Ammon's horn (tissue), 1 donor: ENCODE measurements around the gene CAMK4.
A peak's percentile ranks its signal among the peaks of the same experiment; 100 is the strongest.

ENCODE experiments used
- DNase-seq: peaks from one replicate; pipeline ENCODE4 v3.0.0-alpha.2; 2016; ENCODE audit warnings: low spot score

CAMK4 gene

DNA sequence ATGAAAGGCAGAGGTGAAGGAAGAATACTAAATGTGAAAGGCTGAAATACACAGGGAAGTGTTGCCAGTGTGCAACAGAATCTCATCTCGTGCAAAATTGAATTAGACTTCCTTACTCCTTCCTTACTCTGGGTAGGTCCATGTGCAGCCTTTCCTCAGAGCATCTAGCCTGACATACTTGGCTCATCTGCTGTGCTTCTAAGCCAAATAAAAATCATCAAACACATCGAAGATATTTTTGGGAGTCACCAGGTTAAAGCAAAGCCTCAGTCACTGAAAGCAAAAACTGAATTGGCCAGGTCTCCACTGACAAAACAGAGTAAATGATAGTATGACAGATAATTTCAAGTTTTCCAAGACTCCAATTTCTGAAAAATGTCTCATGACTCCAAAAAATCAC lies 268.8 kb downstream of the CAMK4 start:
- DNase-seq, result no peak

DNA sequence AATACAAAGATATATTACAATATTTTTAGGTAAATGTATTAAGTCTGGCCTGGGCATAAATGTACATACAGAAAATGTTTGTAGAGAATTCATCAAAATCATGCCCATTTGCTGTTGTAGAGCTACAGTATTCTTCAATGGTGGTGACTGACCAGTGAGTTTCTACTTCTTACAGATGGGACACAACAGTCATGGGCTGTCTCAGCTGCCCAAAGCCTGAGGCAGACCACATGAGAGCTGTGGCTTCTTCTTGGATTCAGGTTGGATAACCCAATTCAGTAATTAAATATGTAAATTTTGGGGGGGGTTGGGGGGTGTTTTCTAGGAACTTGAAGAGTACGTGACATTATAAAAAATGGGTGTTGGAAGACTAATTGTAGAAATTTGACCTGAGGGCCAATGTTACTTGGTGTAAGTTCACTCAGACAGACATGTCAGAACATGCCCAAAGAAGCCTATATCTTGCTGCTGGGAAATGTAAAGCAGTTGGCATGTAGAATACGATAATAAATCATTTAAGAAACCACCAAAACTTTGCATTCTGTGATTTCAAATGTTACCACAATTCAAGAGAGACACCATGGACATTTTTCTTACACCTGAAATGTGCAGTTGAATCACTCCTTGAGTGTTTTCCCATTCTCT lies 270.3 kb downstream of the CAMK4 start:
- DNase-seq, result no peak

DNA sequence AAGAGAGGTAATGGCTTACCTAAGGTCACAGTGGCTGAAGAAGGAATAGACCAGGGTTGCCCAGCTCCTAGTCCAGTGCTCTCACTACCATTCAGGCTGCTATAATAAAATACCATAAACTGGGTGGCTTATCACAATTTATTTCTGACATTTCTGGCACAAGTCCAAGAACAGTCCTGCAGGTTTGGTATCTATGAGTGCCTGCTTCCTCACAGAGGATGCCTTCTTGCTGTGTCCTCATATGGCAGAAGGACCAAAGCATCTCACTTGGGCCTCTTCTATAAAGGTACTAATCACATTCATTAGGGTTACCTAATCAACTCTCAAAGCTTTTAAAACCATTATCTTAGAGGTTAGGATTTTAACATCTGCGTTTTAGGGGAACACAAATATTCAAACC lies 271.0 kb downstream of the CAMK4 start:
- no peak for DNase-seq

DNA sequence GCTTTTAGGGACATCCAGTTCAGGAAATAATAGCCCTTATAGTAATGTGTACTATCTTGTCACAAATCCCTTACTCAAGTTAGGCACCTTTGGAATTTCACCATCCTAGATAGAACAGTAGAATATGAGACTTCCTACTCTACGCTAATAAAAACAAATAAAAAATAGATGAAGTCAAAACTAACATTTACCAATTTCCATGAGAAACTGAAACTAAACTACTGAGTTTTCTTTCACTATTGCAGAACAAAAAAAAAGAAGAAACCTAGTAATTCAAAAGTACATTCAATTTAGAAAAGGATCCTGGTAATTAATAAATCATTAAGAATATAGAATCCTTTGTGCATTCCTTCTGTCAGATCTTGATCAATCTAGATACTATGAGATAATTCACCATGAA lies 274.2 kb downstream of the CAMK4 start:
- no peak for DNase-seq

DNA sequence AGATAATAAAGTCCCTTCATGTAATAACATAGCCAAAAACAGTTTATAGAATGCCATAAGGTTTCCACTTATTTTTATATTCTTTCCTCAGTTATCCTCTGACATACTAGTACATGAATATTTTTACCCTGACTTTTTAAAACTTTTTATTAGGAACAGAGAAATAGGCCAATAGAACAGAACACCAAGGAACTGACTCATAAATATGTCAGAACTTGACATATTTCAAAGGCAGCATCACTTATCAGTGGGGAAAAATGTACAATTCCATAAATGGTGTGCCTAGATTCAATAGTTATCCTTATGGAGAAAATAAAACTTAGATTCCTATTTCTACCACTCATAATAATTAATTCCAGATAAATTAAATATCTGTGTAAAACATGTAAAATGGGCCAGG lies 278.8 kb downstream of the CAMK4 start:
- no peak for DNase-seq

DNA sequence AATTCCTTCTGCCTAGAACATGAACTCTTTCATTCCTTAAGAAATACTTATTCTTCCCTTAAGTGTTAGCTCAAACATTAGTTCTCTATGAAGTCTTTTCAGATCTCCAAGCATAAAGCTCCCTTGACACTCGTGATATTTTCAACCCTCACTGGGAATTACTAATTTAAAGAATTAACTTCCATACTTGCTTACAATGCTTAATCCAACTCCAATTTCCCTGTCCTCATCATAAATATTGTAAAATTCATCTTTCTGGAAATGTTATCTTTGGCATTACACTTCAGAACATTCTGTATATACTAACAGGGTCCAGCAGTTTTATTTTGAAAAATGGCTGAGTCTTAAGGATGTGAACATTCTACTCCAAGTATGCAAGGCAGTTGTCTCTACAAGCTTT lies 280.9 kb downstream of the CAMK4 start:
- no peak for DNase-seq

DNA sequence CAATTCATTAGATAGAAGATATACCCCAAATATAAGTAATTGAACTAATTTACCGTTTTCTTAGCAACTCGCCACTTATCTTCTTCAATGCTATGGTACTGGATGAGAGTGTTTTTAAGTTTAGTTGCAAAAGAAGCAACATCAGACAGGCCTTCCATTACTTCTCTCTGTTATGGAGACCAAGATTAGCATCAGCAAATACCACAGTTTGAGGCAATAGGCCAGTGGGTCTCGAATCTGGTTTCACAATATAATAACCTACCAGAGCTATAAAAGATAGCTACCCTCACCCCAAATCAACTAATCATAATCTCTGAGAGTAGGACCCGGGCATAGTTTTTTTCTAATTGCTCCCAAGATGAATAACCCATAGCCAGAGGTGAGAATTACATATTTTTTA lies 283.1 kb downstream of the CAMK4 start:
- no peak for DNase-seq

DNA sequence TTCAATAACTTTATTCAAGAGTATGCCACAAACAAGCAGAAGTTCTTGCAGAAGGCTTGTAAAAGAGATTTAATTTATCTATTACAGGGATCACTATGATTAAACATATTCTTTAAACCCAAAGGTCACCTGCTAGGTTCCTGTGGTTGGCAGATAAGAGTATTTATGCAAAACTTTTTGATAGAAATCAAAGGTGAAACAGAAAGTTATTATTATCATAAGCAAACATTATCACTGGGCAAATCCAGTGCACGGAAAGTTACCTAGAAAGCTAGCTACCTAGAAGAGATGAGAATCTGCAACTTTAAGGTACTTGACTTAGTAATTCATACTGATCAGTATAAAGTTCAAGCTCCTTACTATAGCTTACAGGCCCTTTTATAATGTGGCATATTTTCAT lies 284.9 kb downstream of the CAMK4 start:
- DNase-seq, result no peak

DNA sequence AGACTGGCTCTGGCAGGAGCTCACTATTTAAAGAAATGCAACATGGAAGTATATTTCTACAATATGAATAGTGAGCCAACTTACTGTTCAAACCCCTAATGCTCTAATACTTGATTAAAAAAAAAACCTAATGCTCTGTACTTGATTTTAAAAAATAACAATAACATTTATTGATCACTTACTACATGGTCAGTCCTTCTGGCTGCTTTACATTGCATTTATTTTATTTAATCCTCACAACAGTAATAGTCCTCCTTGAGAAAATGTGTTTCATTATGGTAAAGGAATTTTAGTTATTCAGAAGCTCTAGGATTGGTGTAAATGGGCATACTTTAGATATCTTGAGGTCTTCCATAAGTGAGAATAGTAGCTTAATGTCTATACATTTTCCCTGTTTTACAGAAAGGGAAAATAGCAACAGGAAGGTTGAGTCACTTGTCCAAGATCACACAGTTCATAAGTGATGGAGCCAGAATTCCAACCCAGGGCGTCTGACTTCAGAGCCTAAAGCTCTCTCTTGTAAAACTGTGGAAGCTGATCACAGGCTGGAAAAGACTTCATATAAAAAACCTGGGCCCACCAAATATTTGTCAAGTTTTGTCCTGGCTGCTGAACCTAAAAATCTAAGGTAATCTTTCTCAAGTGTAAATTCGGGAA lies 287.1 kb downstream of the CAMK4 start:
- DNase-seq, result no peak

DNA sequence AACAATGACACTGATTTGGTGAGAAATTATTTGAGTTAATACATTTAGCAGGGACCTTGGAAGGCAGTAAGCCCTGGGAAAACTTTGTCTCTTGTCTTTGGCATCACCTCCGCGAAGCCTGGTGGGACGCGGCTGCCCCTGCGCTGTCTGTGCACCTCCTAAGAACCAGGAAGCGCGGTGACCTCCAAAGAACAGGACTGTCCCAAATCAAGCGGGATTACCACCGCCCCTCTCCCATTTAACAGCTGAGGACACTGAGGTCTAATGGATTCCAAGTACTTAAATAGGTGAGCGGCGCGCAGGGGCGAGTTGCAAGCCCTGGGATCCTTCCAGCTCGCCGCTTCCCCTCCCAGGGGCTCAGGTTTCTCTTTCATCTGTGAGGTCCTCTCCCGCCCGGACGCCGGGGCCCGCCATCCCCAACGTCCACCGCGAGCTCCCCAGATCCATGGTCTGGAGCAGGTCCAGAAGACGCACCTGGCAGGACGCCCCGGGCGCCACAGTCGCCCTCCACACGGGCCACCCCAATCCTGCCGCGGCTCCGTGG lies 287.7 kb downstream of the CAMK4 start:
- peak; percentile 45 for DNase-seq

DNA sequence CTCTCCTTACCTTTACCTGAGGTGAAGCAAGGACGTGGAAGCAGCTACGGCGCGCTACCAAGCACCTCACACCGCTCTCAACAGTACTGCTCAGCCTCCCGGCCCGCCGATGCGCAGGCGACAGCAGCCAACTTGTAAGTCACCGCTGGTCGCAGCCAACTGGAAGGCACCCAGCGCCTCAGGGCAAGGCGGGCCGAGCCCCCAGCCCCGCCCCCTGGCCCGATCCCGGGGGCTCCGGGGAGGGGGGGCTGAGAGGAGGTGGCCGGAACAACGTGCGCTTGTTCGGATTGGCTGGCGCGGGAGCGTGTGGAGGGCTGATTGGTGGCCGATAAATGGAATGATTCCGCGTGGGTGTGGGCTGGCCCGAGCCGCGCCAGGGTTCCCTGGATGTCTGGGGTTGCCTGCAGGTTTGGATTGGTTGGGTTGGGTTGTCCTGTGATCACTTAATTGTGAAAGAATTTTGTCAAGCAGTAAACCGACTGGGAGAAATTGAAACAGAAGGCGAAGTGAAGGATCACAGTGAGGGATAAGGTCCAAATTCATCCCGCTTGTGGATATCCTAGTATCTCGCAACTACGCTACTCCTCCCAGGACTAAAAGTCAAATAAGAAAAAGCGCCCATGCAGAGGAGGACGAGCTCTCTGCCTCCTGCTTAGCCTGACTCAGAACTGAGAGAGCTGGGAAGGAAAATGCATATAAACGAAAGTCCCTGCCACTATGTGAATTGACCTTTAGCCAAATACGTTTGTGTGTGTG lies 288.4 kb downstream of the CAMK4 start, which contains the start of gene STARD4:
Gene STARD4 (minus strand): TSS at position 161 of the 756 bp plus-strand sequence. CDS start 5,102 bp downstream, outside the sequence.
- DNase-seq, result peak; percentile 97

DNA sequence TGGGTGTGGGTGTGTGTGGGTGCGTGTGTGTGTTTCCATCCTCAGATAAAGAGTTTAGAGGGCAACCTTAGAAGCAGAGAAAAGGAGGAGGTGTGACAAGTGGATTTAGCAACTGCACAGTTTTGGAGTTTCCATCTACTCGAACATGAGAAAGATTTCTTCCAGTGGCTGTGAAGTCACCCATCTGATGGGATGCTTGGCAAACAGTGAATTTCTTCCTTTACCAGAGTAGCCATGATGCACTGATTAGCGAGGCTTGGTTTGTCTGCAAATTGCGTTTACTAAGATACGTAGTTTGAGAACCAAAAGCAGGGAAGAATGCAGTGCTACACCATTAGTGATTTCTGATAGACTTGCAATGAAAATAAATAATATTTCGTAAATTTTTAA lies 288.9 kb downstream of the CAMK4 start:
- DNase-seq, result peak; percentile 35

DNA sequence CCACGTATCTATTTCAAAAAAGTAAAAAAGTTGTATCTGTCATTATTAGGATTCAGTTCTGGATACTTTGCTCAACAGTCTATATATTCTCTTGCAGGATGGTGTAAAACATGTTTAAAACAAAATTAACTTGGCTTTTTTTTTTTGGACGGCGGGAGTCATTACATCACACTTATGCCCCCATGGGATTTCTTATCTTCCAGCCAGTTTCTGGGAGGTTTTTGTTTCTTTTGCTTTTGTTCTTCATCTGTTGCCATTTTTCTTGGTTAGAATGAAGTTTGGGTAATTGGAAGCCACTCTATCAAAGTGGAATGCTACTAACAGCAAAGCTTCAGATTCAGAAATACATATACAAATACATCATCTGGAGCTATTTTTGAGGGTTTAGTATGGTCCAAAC lies 289.9 kb downstream of the CAMK4 start:
- DNase-seq, result no peak

DNA sequence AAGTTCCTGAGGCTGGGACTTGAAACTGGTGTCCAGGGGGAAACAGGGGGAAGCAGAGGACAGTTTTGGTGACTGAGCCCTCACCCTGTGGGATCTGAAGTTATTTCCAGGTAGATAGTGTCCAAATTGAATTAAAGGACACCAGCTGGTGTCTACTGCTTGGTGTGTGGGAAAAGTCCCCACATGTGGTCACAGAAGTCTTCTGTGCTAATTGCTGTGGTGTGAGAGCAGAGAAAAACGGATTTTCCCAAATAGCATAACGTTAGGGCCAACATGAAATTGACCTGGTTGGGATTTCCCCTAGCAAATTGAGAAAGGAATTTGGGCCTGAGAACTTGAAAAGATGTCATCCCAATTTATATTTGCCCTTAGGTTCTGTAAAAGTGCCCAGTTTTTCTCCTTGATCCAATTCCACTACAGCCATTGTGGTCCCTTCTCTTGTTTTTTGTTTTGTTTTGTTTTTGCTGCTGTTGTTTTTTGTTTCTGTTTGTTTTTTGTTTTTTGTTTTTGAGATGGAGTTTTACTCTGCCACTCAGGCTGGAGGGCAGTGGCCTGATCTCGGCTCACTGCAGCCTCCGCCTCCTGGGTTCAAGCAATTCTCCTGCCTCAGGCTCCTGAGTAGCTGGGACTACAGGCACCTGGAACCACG lies 293.8 kb downstream of the CAMK4 start:
- DNase-seq, result no peak

DNA sequence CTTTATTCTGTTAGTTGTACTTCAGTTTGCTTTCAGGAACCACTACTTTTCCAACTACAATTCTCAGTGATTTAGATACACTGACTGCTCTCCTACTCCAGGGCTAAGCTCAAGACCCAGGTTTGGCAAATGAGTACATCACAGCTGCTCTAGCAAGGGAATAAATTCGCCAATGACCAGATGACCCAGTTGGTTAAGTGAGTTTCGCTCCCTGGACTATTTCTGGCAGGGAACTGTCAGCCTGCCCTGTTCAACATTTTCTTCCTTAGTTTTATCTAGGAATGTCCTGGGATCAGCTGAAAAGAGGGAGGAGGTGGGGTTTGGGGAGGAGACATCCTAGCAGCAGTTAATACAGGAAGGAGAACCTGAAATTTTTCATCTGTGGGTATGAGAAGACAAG lies 294.6 kb downstream of the CAMK4 start:
- no peak for DNase-seq

DNA sequence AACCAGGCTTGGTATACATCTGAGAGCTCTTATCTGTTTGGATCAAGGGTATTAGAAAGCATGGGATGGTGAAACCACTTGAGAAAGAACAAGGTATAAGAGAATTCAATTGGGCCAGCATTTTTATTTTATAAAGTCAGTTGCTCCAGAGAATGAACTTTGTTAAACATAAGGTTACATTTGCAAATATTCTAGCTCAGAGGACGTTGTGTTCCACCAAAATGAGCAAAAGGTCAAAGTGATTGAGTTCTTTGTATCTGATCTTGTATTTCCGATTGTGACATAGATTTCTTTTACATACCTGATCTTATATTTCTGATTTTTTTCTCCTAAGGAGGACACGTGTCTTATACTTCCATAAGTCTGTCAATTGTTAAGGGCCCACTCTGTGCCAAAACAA lies 296.7 kb downstream of the CAMK4 start:
- no peak for DNase-seq

DNA sequence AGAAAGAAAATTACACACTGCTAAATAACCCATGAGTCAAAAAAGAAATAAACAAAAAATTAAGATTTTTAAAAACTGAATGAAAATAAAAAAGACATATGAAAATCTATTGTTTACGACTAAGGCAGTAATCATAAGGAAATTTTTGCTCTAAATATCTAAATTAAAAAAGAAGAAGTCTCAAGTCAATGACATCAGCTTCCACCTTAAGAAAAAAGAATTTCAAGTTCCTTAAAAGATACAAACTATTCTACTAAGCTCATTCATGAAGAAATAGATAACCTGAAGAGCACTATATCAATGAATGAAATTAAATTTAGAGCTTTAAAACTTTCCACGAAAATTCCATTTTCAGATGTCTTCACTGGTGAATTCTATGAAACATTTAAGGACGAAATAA lies 303.9 kb downstream of the CAMK4 start:
- DNase-seq, result no peak

DNA sequence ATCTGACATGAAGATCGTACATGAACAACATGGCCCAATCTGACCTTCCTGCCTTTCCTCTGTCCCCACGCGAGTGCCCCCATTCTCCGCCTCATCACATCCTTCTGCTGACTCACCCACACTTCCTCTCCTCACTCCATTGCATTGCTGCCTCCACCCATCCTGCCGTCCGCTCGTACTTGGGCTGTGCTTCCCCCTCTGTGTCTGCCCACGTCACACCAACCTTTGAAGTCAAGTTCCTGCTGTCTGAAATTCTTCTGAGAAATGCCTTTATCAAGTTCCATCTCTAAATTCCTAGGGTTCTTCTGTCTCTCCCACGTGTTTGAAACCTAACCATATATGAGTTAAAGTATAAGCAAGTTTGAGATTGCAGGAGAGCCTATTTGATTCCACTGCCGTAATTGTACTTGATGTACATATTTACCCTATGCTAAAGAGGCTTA lies 306.1 kb downstream of the CAMK4 start:
- DNase-seq, result peak; percentile 54

DNA sequence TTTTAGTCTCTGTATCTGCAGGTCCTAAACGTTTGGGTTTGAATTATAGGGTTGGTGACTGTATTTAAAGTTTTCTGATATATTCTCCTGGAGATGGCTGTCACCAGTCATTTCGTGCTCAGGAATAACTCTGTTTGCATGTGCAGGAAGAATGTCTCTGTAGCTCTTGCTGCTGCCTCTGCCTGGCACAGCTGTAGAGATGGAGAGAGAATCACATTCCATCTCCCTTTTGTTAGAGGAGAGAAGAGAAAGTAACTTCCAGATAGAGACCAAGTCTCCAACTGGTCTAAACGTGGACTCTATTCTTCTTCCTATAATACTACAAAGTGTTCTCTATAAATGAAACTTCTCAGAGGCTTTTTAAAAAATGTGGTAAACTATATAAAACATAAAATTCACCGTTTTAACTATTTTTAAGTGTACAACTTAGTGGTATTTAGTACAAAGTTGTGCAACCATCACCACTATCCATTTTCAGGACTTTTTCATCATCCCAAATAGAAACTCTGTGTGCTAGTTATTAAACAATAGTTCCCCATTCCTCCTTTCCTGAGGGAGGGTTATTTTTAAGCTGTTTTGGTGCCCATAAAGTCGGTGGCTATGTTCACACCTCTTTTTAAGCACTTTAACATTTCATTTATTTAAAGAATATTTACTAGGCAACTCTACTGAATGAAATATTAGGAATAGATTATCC lies 308.9 kb downstream of the CAMK4 start:
- no peak for DNase-seq

DNA sequence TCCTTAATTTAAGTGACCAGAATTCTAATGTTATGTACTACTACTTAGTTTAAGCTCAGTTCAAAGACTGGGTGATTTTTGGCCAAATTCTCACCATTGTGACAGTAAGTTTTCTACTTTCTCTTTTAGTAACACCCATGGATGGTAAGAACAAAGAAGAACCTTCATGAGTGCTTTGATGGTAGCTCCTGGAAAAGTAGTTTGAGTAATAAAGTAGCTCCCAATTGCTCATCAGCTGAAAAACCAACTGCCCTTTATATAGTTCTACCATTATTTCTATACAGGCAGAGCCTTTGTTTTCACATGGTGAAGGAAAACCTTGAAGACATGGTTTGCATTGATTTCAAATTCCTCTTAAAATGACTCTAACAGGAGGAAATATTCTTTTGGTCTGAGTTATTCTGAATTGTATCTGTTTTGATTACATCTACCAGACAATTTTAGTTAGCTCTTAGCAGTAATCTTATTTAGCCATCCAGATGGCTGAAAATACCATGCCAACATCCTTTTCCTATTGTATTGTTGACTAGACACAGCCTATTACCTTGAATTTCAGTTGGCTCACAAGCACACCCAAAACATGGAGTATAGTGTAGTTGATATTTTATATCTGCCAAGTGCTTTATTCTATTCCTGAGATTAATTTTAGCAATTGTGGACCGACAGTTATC lies 311.8 kb downstream of the CAMK4 start:
- no peak for DNase-seq
